ENCODE data around the gene AZI2. TPM values are rescaled to one million over a fixed set of nuclear protein-coding genes. Genes with fewer than 3 reads are reported as not detected.

Gene AZI2
- polyA plus RNA-seq, 1 donor (not counting 4 experiments of a cell fraction or from before 2014, with no cell fraction given): 81.8 TPM

- no peak overlapping the region for H3K4me3 ChIP-seq (ENCODE audit: control insufficient read depth in 2 of 3, extremely low read depth in 1 of 3, insufficient read depth in 2 of 3, low read depth in 1 of 3, low read length in 3 of 3)
- TF ChIP-seq CTCF (optimal IDR thresholded peaks at IDR 0.05 in 1 of 3, IDR thresholded peaks at IDR 0.05 in 1 of 3, conservative IDR thresholded peaks at IDR 0.05 in 1 of 3; ENCODE audit: extremely low read depth in 1 of 3, insufficient read depth in 2 of 3, low read length in 3 of 3) (no peak), EZH2 (IDR thresholded peaks at IDR 0.05; ENCODE audit: low read length) (no peak)
- H3K36me3 ChIP-seq (ENCODE audit: control insufficient read depth in 2 of 2, extremely low read depth in 1 of 2, insufficient read depth in 2 of 2, low read length in 2 of 2): no peaks in the 10 kb centered on the region
- no peaks in the 10 kb centered on the region for H3K27me3 ChIP-seq (ENCODE audit: control insufficient read depth, extremely low read depth, insufficient read depth, low read length)
- dilution Hi-C loops (cut with MboI; ENCODE audit: extremely low pct_ligation_motif_present, low sequenced_read_pairs): no loop called here
- FAIRE-seq (no peak), DNase-seq (ENCODE audit: low read depth, low spot score) (no peak)
- H3K9me3 ChIP-seq (ENCODE audit: control insufficient read depth, low read depth, low read length): no peaks in the 10 kb centered on the region
- H2AFZ ChIP-seq (ENCODE audit: control insufficient read depth, low read length): no peak overlapping the region
- no peaks in the 10 kb centered on the region for H3K9me1 ChIP-seq (ENCODE audit: control insufficient read depth, extremely low read depth, insufficient read depth, low read length)
- H3K27ac ChIP-seq (ENCODE audit: control insufficient read depth, insufficient read depth, low read length): no peak overlapping the region
- no peak overlapping the region for H3K4me2 ChIP-seq (ENCODE audit: control insufficient read depth, extremely low read depth, insufficient read depth, low read depth, low read length)
- H3K79me2 ChIP-seq (ENCODE audit: control insufficient read depth, insufficient read depth, low read length): no peaks in the 10 kb centered on the region
- H4K20me1 ChIP-seq (ENCODE audit: control insufficient read depth, extremely low read depth, insufficient read depth, low read length): no peaks in the 10 kb centered on the region
- H3K4me1 ChIP-seq (ENCODE audit: control insufficient read depth, extremely low read depth, insufficient read depth, low read length): no peaks in the 10 kb centered on the region
- H3K9ac ChIP-seq (ENCODE audit: control insufficient read depth, extremely low read depth, insufficient read depth, low read length): no peak overlapping the region
Observed at GRCh38 chr3:28294667-28295413, 53.8 kb downstream of the AZI2 start.

GRCh38 chr3:28292622-28293021 lies 56.0 kb downstream of the AZI2 start:
- Histone ChIP-seq H3K79me2 (ENCODE audit: control insufficient read depth, insufficient read depth, low read length) (no peaks in the 10 kb centered on the region), H3K4me2 (ENCODE audit: control insufficient read depth, extremely low read depth, insufficient read depth, low read depth, low read length) (no peak overlapping the region), H2AFZ (ENCODE audit: control insufficient read depth, low read length) (no peak overlapping the region), H3K4me3 (ENCODE audit: control insufficient read depth in 2 of 3, extremely low read depth in 1 of 3, insufficient read depth in 2 of 3, low read depth in 1 of 3, low read length in 3 of 3) (no peak overlapping the region), H3K4me1 (ENCODE audit: control insufficient read depth, extremely low read depth, insufficient read depth, low read length) (no peaks in the 10 kb centered on the region), H3K27ac (ENCODE audit: control insufficient read depth, insufficient read depth, low read length) (no peak overlapping the region), H3K9me1 (ENCODE audit: control insufficient read depth, extremely low read depth, insufficient read depth, low read length) (no peaks in the 10 kb centered on the region), H3K36me3 (ENCODE audit: control insufficient read depth in 2 of 2, extremely low read depth in 1 of 2, insufficient read depth in 2 of 2, low read length in 2 of 2) (no peaks in the 10 kb centered on the region), H4K20me1 (ENCODE audit: control insufficient read depth, extremely low read depth, insufficient read depth, low read length) (no peaks in the 10 kb centered on the region), H3K9me3 (ENCODE audit: control insufficient read depth, low read depth, low read length) (no peaks in the 10 kb centered on the region), H3K9ac (ENCODE audit: control insufficient read depth, extremely low read depth, insufficient read depth, low read length) (no peak overlapping the region), H3K27me3 (ENCODE audit: control insufficient read depth, extremely low read depth, insufficient read depth, low read length) (no peaks in the 10 kb centered on the region)
- FAIRE-seq (no peak), DNase-seq (ENCODE audit: low read depth, low spot score) (no peak)
- TF ChIP-seq CTCF (optimal IDR thresholded peaks at IDR 0.05 in 1 of 3, IDR thresholded peaks at IDR 0.05 in 1 of 3, conservative IDR thresholded peaks at IDR 0.05 in 1 of 3; ENCODE audit: extremely low read depth in 1 of 3, insufficient read depth in 2 of 3, low read length in 3 of 3): no peak
- no peak for TF ChIP-seq EZH2 (IDR thresholded peaks at IDR 0.05; ENCODE audit: low read length)
- dilution Hi-C loops (cut with MboI; ENCODE audit: extremely low pct_ligation_motif_present, low sequenced_read_pairs): no loop called here

All from keratinocyte (primary cell).